Measurements from ENCODE around the gene ZNF536. TPM values are rescaled to one million over a fixed set of nuclear protein-coding genes. Genes with fewer than 3 reads are reported as not detected.

The ZNF536 gene
- total RNA-seq, 2 experiments from 2014 or later = not detected

- ATAC-seq (no peak), DNase-seq (no peak)
- no peak overlapping the region for H3K4me3 Mint-ChIP-seq
- H3K36me3 Mint-ChIP-seq (ENCODE audit: low read depth) = no peaks in the 10 kb centered on the region
- POLR2A ChIA-PET = no interaction called here
- H3K9me3 Mint-ChIP-seq (ENCODE audit: low read depth) = no peaks in the 10 kb centered on the region
- intact Hi-C loops (cut with DNase I, micrococcal nuclease) = loop anchor here in 1 of 2 experiments (10.0 kb wide), 1 partner anchor 146 kb away; no protein-coding TSS in a partner anchor
- CTCF ChIA-PET = interaction anchor here (0.7 kb wide), 1 partner anchor 50 kb away, joined by 3 read pairs; no protein-coding TSS in a partner anchor
- H3K27ac Mint-ChIP-seq = no peak overlapping the region
- peaks cover 22% of the 10 kb centered on the region for H3K27me3 Mint-ChIP-seq
- peaks cover 3% of the 10 kb centered on the region for H3K4me1 Mint-ChIP-seq
Observed at GRCh38 chr19:30371161-30371836, 885 bp upstream of the ZNF536 start.

DNA sequence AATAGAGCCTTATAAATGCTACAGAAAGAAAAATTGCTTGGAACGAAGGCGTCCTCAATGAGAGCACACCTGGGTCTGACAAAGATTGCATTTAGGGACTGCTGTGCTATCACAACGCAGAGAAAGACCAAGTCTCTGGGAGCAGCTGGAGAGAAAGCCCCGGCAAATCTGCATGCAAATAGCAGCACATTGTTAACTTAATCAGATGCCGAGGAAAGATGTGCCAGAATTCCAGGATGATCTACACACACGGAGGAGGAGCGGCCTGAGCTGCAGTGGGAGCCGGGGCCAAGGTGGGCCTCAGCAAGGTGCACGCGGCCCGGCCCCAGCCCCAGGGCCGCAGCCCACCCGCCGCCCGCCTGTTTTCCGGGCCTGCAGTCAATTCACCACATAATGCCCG is 1.4 kb downstream of the ZNF536 start:
- ChIA-PET CTCF (no interaction called here), POLR2A (no interaction called here)
- ATAC-seq = no peak
- no peak for DNase-seq
- peaks cover 30% of the 10 kb centered on the region for H3K27me3 Mint-ChIP-seq
- H3K27ac Mint-ChIP-seq = no peak overlapping the region
- H3K4me1 Mint-ChIP-seq = peaks cover 3% of the 10 kb centered on the region
- intact Hi-C loops (cut with DNase I, micrococcal nuclease) = loop anchor here in 1 of 2 experiments (10.0 kb wide), 1 partner anchor 149 kb away; no protein-coding TSS in a partner anchor
- no peaks in the 10 kb centered on the region for H3K36me3 Mint-ChIP-seq (ENCODE audit: low read depth)
- H3K9me3 Mint-ChIP-seq (ENCODE audit: low read depth) = no peaks in the 10 kb centered on the region
- no peak overlapping the region for H3K4me3 Mint-ChIP-seq

DNA sequence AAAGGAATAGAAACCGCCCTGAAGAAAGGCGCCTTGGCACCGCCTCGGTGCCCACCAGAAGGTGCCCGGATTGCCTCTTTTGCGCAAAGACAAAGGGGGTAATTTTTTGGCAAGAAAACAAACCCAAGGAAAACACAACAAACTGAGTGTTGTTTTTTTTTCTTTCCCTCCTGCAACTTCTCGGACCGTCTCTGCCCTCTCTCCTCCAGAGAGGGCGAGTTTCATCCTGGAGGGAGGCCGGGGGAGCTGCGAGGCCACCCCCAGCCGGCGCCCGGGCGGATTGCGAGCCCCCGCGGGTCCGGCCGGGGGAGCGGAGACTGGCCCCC is 2.3 kb downstream of the ZNF536 start:
- ATAC-seq (no peak), DNase-seq (no peak)
- intact Hi-C loops (cut with DNase I, micrococcal nuclease) = loop anchor here in 1 of 2 experiments (10.0 kb wide), 1 partner anchor 150 kb away; no protein-coding TSS in a partner anchor
- CTCF ChIA-PET = no interaction called here
- POLR2A ChIA-PET = no interaction called here
- Mint-ChIP-seq H3K4me3 (no peak overlapping the region), H3K27ac (no peak overlapping the region), H3K27me3 (peaks cover 30% of the 10 kb centered on the region), H3K9me3 (ENCODE audit: low read depth) (no peaks in the 10 kb centered on the region), H3K36me3 (ENCODE audit: low read depth) (no peaks in the 10 kb centered on the region), H3K4me1 (peaks cover 3% of the 10 kb centered on the region)

GRCh38 chr19:30374865-30375552 is 2.8 kb downstream of the ZNF536 start:
- H3K4me1 Mint-ChIP-seq = peaks cover 3% of the 10 kb centered on the region
- CTCF ChIA-PET = no interaction called here
- POLR2A ChIA-PET = no interaction called here
- no peaks in the 10 kb centered on the region for H3K9me3 Mint-ChIP-seq (ENCODE audit: low read depth)
- intact Hi-C loops (cut with DNase I, micrococcal nuclease) = loop anchor here in 1 of 2 experiments (10.0 kb wide), 1 partner anchor 150 kb away; no protein-coding TSS in a partner anchor
- no peak overlapping the region for H3K27ac Mint-ChIP-seq
- DNase-seq (no peak), ATAC-seq (no peak)
- peaks cover 30% of the 10 kb centered on the region for H3K27me3 Mint-ChIP-seq
- H3K4me3 Mint-ChIP-seq = no peak overlapping the region
- no peaks in the 10 kb centered on the region for H3K36me3 Mint-ChIP-seq (ENCODE audit: low read depth)

- H3K36me3 Mint-ChIP-seq (ENCODE audit: low read depth) = no peaks in the 10 kb centered on the region
- peaks cover 30% of the 10 kb centered on the region for H3K27me3 Mint-ChIP-seq
- no peak for ATAC-seq
- H3K4me1 Mint-ChIP-seq = peaks cover 3% of the 10 kb centered on the region
- POLR2A ChIA-PET = no interaction called here
- intact Hi-C loops (cut with DNase I, micrococcal nuclease) = loop anchor here in 1 of 2 experiments (10.0 kb wide), 1 partner anchor 151 kb away; no protein-coding TSS in a partner anchor
- no peaks in the 10 kb centered on the region for H3K9me3 Mint-ChIP-seq (ENCODE audit: low read depth)
- CTCF ChIA-PET = no interaction called here
- H3K4me3 Mint-ChIP-seq = no peak overlapping the region
- DNase-seq = no peak
- no peak overlapping the region for H3K27ac Mint-ChIP-seq
Observed at GRCh38 chr19:30375553-30376031, 3.4 kb downstream of the ZNF536 start.

- Mint-ChIP-seq H3K27ac (no peak overlapping the region), H3K9me3 (ENCODE audit: low read depth) (no peaks in the 10 kb centered on the region), H3K4me1 (peaks cover 3% of the 10 kb centered on the region), H3K27me3 (peaks cover 30% of the 10 kb centered on the region), H3K4me3 (no peak overlapping the region), H3K36me3 (ENCODE audit: low read depth) (no peaks in the 10 kb centered on the region)
- intact Hi-C loops (cut with DNase I, micrococcal nuclease) = loop anchor here in 1 of 2 experiments (10.0 kb wide), 1 partner anchor 151 kb away; no protein-coding TSS in a partner anchor
- ChIA-PET CTCF (interaction anchor here (0.7 kb wide), 1 partner anchor 1948 kb away, joined by 3 read pairs; no protein-coding TSS in a partner anchor), POLR2A (no interaction called here)
- ATAC-seq (no peak), DNase-seq (no peak)
Observed at GRCh38 chr19:30376272-30376671, 4.1 kb downstream of the ZNF536 start.

DNA sequence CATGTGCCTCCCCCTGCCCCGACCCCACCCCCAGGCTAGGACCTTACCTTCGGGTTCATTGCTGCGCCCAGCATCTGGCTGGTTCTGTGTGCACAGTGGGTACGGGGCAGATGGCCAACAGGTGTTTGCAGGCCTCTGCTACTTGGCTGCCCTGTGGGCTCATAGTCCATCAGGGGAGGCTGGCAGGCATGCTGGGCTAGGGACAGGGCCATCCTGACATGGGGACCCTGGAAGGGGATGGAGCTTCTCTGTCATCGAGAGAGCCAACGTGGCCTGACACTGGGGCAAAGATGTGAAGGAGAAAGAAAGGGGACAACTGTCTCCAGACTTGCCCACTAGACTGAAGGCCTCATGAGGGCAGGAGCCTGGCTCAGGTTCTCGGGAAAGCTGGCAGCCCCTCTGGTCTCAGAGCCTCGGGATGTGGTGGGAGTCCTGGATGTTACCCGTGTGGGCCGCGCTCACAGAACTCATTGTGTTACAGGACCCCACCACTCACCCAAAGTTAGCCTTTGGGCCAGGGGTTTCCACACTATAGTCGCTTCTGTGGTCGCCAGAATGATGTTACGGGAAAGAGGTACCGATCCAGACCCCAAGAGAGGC is 4.7 kb downstream of the ZNF536 start:
- CTCF ChIA-PET = interaction anchor here (0.7 kb wide), 1 partner anchor 1947 kb away, joined by 3 read pairs; no protein-coding TSS in a partner anchor
- Mint-ChIP-seq H3K27ac (no peak overlapping the region), H3K36me3 (ENCODE audit: low read depth) (no peaks in the 10 kb centered on the region), H3K4me1 (peaks cover 3% of the 10 kb centered on the region), H3K27me3 (peaks cover 28% of the 10 kb centered on the region), H3K4me3 (no peak overlapping the region), H3K9me3 (ENCODE audit: low read depth) (no peaks in the 10 kb centered on the region)
- DNase-seq (no peak), ATAC-seq (no peak)
- intact Hi-C loops (cut with DNase I, micrococcal nuclease) = loop anchor here in 1 of 2 experiments (10.0 kb wide), 1 partner anchor 152 kb away; no protein-coding TSS in a partner anchor
- POLR2A ChIA-PET = no interaction called here

GRCh38 chr19:30378701-30379100 is 6.5 kb downstream of the ZNF536 start:
- Mint-ChIP-seq H3K27me3 (peaks cover 20% of the 10 kb centered on the region), H3K9me3 (ENCODE audit: low read depth) (no peaks in the 10 kb centered on the region), H3K27ac (no peak overlapping the region), H3K36me3 (ENCODE audit: low read depth) (no peaks in the 10 kb centered on the region), H3K4me1 (peaks cover 3% of the 10 kb centered on the region), H3K4me3 (no peak overlapping the region)
- ATAC-seq = no peak
- CTCF ChIA-PET = no interaction called here
- intact Hi-C loops (cut with DNase I, micrococcal nuclease) = loop anchor here in 1 of 2 experiments (10.0 kb wide), 1 partner anchor 154 kb away; no protein-coding TSS in a partner anchor
- DNase-seq = no peak
- POLR2A ChIA-PET = no interaction called here

DNA sequence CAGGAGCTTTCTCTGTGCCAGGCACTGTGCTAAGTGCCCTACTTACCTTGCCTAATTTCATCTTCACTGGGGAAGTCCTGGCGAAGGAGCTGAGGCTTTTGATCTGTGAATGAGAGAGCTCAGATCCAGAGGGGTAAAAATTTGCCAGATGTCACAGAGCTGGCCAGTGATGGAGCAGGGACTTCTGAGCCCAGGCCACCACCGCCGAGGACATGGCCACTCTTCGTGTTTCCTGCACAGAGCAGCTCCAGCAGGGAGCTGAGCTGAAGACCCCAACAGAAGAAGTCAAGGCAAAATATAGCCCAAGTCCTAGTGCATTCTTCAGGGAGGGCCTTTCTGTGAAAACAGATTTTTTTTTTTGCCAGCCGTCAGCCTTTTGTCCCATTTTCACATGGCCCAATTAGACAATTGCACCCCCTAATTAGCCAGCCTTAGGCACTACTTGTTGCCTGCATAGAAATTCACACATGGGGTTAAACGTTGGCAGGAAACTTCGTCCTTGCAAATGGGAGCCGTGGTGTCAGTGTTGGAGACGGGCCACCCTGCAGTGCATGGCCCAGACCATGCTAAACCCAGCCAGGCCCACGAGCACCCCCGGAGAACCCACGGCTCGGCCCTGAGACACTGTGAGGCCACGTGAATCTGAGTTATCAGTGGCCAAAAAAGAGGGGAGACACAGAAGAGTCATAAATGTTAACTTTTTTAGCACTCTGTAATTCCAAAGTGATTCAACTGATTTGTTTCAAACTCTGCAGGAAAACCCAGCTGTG is 7.8 kb downstream of the ZNF536 start:
- no peaks in the 10 kb centered on the region for H3K36me3 Mint-ChIP-seq (ENCODE audit: low read depth)
- no peak overlapping the region for H3K27ac Mint-ChIP-seq
- H3K4me1 Mint-ChIP-seq = peaks cover 3% of the 10 kb centered on the region
- DNase-seq (no peak), ATAC-seq (no peak)
- H3K4me3 Mint-ChIP-seq = no peak overlapping the region
- POLR2A ChIA-PET = no interaction called here
- intact Hi-C loops (cut with DNase I, micrococcal nuclease) = loop anchor here in 1 of 2 experiments (10.0 kb wide), 1 partner anchor 155 kb away; no protein-coding TSS in a partner anchor
- H3K9me3 Mint-ChIP-seq (ENCODE audit: low read depth) = no peaks in the 10 kb centered on the region
- peaks cover 20% of the 10 kb centered on the region for H3K27me3 Mint-ChIP-seq
- CTCF ChIA-PET = interaction anchor here (0.6 kb wide), 2 partner anchors 11 to 90 kb away, joined by 3 to 4 read pairs; no protein-coding TSS in a partner anchor

- Mint-ChIP-seq H3K27ac (no peak overlapping the region), H3K27me3 (peaks cover 13% of the 10 kb centered on the region), H3K9me3 (ENCODE audit: low read depth) (no peaks in the 10 kb centered on the region), H3K4me1 (no peaks in the 10 kb centered on the region), H3K4me3 (no peak overlapping the region), H3K36me3 (ENCODE audit: low read depth) (no peaks in the 10 kb centered on the region)
- no peak for ATAC-seq
- intact Hi-C loops (cut with DNase I, micrococcal nuclease) = no loop called here
- ChIA-PET POLR2A (no interaction called here), CTCF (no interaction called here)
- no peak for DNase-seq
Observed at GRCh38 chr19:30381366-30381765, 9.2 kb downstream of the ZNF536 start.

DNA sequence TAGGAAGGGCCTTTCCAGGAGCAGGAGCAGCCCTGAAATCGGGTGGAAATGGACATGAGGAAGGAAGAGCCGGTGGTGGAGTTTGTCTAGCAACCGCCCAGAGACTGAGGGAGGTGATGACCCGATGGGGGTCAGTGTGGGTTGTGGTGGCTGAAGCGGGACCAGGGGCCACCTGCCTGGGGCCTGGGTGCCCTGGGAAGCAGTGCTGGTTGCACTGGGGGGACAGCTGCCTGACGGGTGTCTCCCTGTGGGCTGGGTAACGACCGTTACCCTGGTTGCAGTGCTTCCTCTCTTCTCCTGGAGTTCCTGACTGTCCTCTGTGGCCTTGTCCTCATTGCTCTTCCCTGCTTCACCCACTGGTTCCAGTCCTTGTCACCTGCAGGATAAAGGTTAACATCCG is 13.0 kb downstream of the ZNF536 start:
- no peak overlapping the region for H3K4me3 Mint-ChIP-seq
- H3K27me3 Mint-ChIP-seq = peaks cover 4% of the 10 kb centered on the region
- POLR2A ChIA-PET = no interaction called here
- ATAC-seq = no peak
- DNase-seq = no peak
- H3K36me3 Mint-ChIP-seq (ENCODE audit: low read depth) = no peaks in the 10 kb centered on the region
- intact Hi-C loops (cut with DNase I, micrococcal nuclease) = no loop called here
- CTCF ChIA-PET = no interaction called here
- H3K9me3 Mint-ChIP-seq (ENCODE audit: low read depth) = no peaks in the 10 kb centered on the region
- no peak overlapping the region for H3K27ac Mint-ChIP-seq
- no peaks in the 10 kb centered on the region for H3K4me1 Mint-ChIP-seq

Data from activated CD4-positive, alpha-beta T cell treated with anti-CD3 and anti-CD28 coated beads for 36 hours (primary cell).